Measurements from ENCODE around the gene MED27.
A peak's percentile ranks its signal among the peaks of the same experiment; 100 is the strongest.
"Not testable (repeated sequence)": the region's sequence is repeated elsewhere in the genome, so short reads cannot be mapped to it uniquely, and the experiment has no call there.

MED27 gene

GRCh38 chr9:132014218-132014805, 65.4 kb downstream of the MED27 start:
- DNase-seq: no peak

GRCh38 chr9:132012704-132013357, 66.8 kb downstream of the MED27 start:
- no peak for DNase-seq

GRCh38 chr9:132011896-132012295, 67.8 kb downstream of the MED27 start:
- DNase-seq: no peak

- no peak for DNase-seq
These were observed 68.4 kb downstream of the MED27 start for GRCh38 chr9:132011309-132011708.

GRCh38 chr9:132010201-132010600, 69.5 kb downstream of the MED27 start:
- not testable (repeated sequence) for DNase-seq

GRCh38 chr9:132008855-132009812, 70.5 kb downstream of the MED27 start:
- peak; percentile 52 for DNase-seq

- peak; percentile 29 for DNase-seq
These were observed 71.4 kb downstream of the MED27 start for GRCh38 chr9:132008184-132008803.

GRCh38 chr9:132007371-132008025, 72.2 kb downstream of the MED27 start:
- peak; percentile 39 for DNase-seq

- DNase-seq: peak; percentile 76
These were observed 72.8 kb downstream of the MED27 start for GRCh38 chr9:132006677-132007370.

- DNase-seq: no peak
These were observed 73.8 kb downstream of the MED27 start for GRCh38 chr9:132005899-132006298.

- no peak for DNase-seq
These were observed 75.3 kb downstream of the MED27 start for GRCh38 chr9:132004323-132004722.

GRCh38 chr9:132003896-132004295, 75.8 kb downstream of the MED27 start:
- DNase-seq: no peak

GRCh38 chr9:132003319-132003704, 76.4 kb downstream of the MED27 start:
- DNase-seq: no peak

GRCh38 chr9:132002643-132003318, 76.9 kb downstream of the MED27 start:
- DNase-seq: no peak

GRCh38 chr9:132001567-132001966, 78.1 kb downstream of the MED27 start:
- DNase-seq: no peak

- DNase-seq: no peak
These were observed 79.0 kb downstream of the MED27 start for GRCh38 chr9:132000659-132001058.

- no peak for DNase-seq
These were observed 79.7 kb downstream of the MED27 start for GRCh38 chr9:131999692-132000551.

GRCh38 chr9:131997779-131998178, 81.9 kb downstream of the MED27 start:
- no peak for DNase-seq

GRCh38 chr9:131997076-131997475, 82.6 kb downstream of the MED27 start:
- no peak for DNase-seq

- no peak for DNase-seq
These were observed 84.3 kb downstream of the MED27 start for GRCh38 chr9:131995382-131995781.
